Activated T-cell treated with anti-CD3 and anti-CD28 coated beads for 4 hours (primary cell): ENCODE data around the gene ASB2.

Experiments
- DNase-seq: peaks from one replicate; pipeline ENCODE4 v3.0.0-alpha.2; 2020

Gene ASB2

GRCh38 chr14:93977790-93978581 is 1.6 kb upstream of the ASB2 start:
- peak; percentile 60 for DNase-seq

DNA sequence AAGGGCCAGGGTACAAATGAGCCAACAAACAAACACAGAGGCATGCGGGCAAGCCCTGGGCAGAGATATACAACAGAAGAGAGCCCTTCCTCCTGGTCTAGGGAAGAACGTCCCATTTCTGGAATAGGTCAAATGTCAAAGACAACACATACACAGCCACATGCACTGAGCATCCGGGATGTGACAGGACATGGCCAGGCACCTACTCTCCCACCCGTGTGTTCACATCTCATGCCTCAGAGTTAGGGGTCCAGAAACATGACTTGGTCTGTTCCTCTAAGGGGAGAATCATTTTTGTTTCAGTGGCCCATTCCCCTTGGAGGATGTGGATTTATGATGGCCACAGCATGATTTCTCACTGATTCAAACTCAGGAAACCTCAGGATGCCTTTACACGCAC is 801 bp upstream of the ASB2 start:
- DNase-seq: no peak

DNA sequence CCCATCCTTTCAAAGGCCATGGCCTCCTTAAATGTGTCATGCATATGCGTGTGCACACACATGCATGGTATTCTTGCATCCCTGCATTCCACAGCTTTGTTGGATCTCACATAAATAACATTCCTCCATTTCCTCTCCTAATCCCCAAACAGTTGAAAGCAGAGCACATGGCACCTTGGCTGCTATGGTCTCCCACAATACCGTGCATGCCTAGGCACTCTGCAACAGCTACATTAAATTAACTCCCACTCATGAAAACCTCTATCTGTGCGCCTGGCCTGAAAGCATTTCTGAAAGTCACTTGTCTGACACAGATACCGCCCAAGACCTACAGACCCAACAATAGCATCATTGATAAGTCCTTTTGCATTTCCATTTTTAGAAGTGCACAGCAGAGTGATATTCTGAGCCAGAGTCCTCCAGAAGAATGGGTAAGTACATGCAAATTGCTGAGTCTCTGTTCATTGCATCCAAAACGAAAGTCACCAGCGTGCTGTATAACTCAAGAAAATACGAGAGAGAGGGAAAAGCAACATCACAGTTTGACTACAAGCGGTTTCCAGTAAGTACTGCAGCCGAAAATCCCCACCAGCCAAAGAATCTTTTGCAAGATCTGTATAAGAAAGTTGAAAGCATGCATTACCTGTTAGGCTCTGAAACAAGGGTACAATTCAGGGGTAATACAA is 436 bp downstream of the ASB2 start:
- no peak for DNase-seq

DNA sequence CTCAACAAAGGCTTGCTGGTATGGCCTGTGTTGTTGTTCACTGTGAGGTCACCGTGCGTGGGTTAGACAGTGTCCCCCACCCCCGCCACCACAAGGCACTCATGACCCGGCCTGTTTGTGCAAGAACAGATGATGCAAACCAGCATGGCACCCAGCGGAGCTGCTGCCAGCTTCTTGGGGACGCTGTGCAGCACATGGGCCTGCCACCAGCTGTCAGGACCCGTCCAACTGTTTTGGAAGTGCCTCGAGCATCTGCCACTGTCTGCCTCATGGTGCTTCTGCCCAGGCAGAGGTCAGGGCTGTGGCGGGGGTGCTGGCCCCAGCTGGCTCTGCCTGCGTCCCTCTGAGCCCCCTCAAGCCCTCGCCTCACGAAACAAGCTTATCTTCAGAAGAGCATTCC is 1.5 kb downstream of the ASB2 start:
- DNase-seq: no peak

DNA sequence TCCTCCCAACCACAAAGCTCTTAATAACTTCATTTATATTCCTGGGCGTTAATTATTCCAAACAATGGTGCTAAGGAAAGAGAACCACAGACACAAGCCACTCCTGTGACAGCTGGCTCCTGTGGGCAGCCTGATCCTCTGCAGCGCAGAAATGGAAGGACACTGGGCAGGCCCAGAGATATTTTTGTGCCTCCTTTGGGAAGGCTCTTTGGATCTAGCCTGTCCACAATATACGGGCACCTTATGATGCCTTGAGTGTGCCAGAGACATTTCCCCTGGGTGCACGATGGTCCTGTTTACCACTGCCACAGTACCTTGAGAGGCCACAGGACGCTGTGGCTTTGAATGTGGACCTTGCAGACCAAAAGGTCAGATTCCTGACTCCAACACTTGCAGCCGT is 2.1 kb downstream of the ASB2 start:
- DNase-seq: no peak

DNA sequence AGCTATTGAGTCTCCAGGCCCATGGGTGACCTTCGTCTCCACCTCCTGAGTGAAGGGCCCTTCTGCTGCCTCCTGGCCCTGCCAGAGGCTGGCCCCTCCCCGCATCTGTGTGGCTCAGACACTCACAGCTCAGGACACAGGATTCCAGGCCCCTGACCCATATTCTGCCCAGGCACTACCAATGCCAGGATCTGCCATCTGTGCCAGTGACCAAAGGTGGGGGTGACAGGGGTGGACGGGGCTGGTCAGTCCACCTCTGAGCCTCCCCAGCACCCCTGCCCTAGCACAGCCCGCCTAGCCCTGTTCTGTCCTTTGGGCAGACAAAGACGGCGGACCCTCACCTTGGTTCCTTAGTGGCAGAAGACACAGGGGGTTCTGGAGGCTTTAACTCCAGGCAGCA is 2.8 kb downstream of the ASB2 start:
- no peak for DNase-seq

- DNase-seq: no peak
These were observed 3.7 kb downstream of the ASB2 start for GRCh38 chr14:93972618-93973205.

- DNase-seq: no peak
These were observed 4.7 kb downstream of the ASB2 start for GRCh38 chr14:93971635-93972027.

DNA sequence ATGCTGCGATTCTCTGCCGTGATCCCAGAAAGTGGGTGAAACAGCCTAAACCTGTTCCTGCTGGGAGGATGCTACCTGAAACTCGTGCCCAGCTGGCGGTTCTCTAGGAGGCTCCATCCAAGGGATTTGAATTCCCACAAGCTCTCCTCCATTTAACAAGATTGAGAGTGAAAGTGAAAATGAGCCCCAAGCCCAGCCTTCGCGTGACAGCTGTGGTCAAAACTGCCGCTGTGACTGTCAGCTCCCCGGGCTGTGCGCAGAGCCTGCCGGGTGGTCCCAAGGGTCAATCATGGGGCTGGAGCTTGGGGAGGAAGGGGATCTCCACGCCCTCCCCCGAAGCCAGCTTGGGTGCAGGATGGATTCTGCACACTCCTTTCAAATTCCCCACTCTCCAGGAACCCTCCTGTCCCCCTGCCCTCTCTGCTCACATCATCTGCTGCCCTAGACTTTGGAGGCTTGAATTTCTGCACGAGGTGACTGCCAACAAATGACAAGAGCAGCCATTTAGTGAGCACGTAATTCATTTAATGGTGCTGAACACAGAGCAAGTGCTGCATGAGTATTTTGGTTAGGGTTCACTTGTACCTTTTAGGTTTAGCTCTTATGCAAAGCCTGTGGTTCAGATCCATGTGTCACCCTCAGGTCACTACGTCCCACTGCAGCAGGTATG is 5.3 kb downstream of the ASB2 start:
- no peak for DNase-seq

GRCh38 chr14:93970585-93970964 is 5.8 kb downstream of the ASB2 start:
- DNase-seq: peak; percentile 59

DNA sequence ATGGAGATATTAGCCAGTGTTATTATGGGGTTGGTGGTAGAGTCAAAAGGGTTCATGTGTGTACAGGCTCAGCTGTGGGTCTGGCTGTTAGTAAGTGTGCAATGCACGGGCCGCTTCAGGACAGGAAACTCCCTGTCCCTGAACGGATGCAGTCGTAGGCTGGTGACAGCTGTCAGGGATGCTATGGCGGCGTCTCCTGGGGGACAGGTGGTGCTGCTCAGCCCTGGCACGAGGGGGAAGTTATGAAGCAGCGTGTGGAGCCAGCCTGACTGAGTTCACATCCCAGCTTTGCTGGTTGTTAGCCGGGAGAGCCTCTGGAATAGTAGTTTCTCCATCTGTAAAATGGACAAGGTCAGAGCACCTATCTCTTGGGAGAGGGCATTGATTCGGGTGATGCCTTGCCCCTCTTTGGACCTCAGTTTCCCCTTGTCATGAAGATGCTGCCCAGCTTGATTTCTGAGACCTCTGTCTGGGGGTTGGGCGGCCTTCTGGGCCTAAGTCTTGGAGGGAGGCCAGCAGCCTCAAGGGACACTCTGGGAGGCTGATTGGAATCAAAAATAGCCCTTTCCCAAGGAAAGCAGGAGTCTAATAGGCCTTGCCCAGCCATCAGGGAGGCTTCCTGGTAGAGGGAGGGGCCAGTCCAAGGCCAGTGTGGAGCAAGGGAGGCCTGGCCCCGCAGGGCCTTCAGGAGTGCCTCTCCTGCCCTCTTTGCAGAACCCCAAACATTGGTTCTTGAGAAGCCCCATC is 7.1 kb downstream of the ASB2 start:
- no peak for DNase-seq

- DNase-seq: no peak
These were observed 8.6 kb downstream of the ASB2 start for GRCh38 chr14:93967637-93968250.

DNA sequence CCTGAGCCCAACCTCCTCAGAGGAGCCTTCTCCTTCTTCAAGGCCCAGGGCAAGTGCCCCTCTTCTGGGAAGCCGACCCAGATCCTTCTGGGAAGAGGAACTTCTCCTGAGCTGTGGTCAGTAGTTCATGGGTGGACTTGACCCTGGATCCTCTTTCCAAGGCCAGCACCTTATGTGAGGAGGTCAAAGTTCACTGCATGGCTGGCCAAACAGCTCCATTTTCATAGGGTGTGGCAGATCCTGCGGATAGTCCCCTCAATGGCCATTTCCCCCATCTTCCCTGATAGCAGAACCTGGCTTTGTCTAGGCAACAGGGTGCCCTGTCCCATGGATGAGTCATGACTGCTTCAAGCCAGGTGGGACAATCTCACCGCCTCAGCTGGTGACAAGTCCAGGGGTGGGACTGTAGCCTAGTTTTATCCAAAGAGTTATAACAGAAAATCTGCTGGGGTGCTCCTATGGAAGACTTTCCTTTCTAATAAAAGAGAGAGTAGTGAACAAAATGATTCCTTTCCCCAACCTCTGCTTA is 10.4 kb downstream of the ASB2 start:
- no peak for DNase-seq

- DNase-seq: no peak
These were observed 11.0 kb downstream of the ASB2 start for GRCh38 chr14:93965287-93965821.

- no peak for DNase-seq
These were observed 11.5 kb downstream of the ASB2 start for GRCh38 chr14:93964820-93965286.

DNA sequence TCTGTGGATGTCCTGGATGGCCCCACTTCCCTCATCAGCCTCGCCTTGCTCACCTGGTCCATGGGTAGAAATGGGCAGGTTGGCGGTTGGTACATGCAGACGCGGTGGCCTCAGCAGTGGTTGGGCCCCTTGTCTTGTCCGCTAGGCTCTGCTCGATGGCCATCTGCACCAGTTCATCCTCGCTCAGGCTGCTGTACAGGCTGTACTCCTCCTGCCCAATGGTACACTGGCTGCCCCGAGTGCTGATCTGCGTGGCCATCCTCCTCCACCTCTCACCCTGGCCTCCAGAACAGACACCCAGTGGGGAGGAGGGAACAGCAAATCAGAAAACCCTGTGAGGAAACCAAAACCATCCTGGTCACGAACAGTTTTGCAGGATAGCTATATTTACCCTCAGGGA is 12.1 kb downstream of the ASB2 start:
- DNase-seq: no peak

- DNase-seq: no peak
These were observed 12.7 kb downstream of the ASB2 start for GRCh38 chr14:93963692-93964091.

DNA sequence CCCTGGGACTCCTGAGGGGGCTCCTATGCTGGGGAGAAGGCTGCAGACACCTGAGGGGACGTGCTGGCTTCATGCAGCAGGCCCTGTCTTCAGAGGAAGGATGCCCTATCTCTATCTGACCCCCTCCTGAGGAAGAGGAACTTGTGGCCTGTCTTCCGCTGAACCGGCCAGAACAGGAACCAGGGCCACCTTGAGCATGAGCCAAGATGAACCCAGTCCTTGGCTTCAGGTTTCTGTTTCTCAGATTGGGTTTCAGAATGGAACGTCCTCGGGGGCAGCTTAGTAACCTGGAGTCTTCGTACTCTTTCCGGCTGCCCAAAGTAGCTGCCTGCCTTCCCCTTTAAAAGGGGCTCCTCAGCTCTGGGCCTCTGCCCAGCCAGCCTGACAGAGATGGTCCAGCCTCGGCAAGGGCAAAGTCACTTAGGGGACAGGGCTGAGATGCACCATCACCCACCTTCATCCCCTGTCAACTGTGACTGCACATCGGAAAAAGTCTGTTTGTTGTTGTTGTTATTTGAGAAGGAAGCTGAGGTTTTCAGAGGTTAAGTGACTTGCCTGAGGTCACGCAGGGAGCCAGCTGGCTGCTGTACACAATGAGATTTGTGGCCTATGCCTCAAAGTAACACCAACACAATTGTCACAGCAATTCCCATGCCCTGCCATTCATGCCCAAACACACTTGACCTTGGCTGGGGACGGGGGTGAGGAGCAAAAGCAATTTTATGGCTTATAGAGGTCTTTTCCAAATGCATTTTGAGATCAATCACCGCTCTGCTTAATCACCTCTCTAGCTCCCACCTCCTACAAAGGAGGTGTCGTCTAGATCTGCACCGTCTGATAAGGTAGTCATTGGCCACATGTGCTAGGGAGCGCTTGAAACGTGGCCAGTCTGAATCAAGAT is 13.4 kb downstream of the ASB2 start:
- DNase-seq: no peak

DNA sequence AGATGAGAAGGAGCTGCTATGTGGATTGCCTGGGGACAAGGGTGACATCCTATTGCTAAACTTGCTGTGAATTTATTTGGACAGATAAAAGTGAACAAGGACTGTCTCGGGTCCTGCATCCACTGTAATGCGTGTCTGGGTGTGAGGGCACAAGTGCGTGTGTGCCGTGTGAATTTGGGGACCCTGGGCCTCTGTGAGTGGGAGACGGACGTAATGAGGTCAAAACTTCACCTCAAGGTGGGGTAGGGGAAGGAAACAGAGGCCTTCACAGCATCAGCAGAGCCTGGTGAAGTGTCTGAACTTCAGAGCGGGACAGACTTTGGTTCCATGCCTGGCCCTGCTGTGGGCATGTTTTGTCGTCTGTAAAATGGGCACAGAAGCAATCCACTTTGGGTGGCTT is 14.8 kb downstream of the ASB2 start:
- no peak for DNase-seq

DNA sequence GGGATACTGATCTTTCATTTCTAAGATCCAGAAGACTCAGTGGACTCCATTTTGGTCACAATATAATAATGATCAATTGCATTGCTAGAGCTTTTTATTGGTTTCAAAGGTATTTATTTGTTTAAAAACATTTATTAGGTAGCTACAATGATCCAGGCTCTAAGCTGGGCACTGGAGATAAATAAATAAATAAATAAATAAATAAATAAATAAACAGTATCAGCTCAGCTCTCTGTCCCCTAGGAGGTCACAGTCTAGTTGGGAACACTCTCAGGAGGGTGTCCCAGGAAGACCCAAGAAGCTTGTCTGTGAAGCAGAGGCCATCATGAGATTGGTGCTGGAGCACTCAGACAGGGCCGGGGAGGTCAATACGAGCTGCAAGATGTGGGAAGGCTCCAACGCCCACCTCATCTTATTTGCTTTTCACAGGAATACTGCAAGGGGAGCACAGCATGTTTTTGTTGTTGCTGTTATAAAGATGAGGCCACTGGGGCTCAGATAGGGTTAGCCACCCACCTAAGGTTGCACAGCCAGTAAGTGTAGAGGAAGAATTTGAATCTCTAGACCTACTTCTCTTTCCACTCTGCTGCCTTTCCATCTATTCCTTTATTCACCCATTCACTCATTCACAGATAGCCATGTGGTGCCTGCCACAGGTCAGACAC is 15.5 kb downstream of the ASB2 start:
- no peak for DNase-seq
